ENCODE measurements around the gene ITPR2. TPM values are rescaled to one million over a fixed set of nuclear protein-coding genes. Genes with fewer than 3 reads are reported as not detected.
A peak's percentile ranks its signal among the peaks of the same experiment; 100 is the strongest.
"Not testable (repeated sequence)": the region's sequence is repeated elsewhere in the genome, so short reads cannot be mapped to it uniquely, and the experiment has no call there.

The ITPR2 gene
- total RNA-seq, 1 donor, result 77.7 TPM

DNA sequence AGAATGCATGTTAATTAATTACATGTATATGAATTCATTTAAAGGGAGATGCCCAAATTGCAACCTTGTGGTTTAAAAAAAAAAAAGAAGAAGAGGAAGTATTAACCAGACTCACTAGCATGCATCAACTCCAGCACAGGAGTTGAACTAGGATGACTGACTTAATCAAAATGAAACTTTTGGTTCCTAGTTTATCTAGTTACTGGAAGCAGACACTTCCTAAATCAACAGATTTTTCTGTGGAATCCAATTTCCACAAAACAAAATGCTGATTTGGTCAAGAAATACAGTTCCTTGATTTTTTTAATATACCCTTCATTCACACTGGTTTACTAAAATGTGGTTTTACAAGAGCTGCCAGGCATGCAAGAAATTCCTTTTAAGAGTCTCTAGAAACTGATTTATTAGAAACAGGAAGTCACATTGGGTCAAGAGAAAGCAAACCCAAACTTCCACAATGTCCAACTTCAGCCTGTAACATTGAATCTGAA is 41.6 kb downstream of the ITPR2 start:
- DNase-seq (ENCODE audit: low read depth), result peak; percentile 68
- no peak for TF ChIP-seq CTCF (IDR thresholded peaks at IDR 0.05; ENCODE audit: insufficient read depth, low read depth, low read length)
- H3K4me3 ChIP-seq (ENCODE audit: low read depth, low read length), result no peak overlapping the region

DNA sequence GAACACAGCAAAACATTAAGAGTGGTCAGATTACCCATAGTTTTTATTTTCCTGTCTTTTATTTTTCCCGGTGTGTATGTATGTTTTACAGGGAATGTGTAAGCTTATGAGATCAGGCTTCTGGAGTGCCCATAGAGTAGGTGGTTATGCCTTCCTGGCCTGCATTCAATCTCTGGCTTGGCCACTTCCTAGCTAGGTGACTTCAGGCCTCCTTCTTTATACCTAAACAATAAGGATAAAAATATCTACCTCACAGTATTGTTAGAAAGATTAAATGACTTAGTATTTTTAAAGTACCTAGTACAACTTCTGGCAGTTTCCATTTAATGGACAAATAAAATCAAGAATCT is 42.4 kb downstream of the ITPR2 start:
- H3K4me3 ChIP-seq (ENCODE audit: low read depth, low read length), result no peak overlapping the region
- peak; percentile 38 for DNase-seq (ENCODE audit: low read depth)
- no peak for TF ChIP-seq CTCF (IDR thresholded peaks at IDR 0.05; ENCODE audit: insufficient read depth, low read depth, low read length)

DNA sequence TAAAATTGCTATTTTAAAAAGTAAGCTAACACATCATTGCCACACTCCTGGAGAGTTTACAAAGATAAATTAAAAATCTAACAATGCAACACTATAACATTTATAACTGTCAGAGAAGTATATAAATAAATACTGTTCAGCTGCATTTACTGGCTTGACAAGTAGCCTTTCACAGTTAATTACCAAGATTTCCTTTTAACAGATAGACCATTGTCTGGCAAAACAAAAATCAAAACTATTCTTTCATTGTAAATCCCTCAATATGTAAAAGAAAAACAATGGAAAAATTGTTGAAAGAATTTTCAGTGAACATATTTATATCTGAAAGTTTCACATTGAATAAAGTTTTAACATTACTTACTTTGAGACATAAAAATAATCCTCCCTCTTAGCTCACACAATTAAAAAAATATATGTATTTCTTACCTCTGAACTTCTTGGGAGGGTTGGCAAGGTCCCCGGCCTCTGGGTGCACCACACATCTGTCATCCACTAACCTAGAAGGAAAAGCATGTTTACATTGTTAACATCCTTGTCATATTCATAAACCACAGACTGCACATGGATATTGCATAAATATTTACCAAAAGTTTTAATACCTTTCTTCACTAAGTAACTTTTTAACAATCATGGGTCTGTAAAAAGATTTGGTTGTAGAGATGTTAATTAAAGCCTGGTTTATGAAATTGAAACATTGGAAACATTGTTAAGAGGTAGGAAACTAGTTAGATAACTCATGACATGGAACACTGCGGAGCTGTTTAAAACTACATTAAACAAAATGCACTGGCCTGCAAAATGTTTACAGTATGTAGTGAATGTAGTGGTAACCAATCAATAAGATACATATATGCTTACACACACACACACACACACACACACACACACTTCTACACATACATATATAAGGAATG is 43.0 kb downstream of the ITPR2 start:
- peak; percentile 87 for DNase-seq (ENCODE audit: low read depth)
- H3K4me3 ChIP-seq (ENCODE audit: low read depth, low read length), result no peak overlapping the region
- no peak for TF ChIP-seq CTCF (IDR thresholded peaks at IDR 0.05; ENCODE audit: insufficient read depth, low read depth, low read length)

DNA sequence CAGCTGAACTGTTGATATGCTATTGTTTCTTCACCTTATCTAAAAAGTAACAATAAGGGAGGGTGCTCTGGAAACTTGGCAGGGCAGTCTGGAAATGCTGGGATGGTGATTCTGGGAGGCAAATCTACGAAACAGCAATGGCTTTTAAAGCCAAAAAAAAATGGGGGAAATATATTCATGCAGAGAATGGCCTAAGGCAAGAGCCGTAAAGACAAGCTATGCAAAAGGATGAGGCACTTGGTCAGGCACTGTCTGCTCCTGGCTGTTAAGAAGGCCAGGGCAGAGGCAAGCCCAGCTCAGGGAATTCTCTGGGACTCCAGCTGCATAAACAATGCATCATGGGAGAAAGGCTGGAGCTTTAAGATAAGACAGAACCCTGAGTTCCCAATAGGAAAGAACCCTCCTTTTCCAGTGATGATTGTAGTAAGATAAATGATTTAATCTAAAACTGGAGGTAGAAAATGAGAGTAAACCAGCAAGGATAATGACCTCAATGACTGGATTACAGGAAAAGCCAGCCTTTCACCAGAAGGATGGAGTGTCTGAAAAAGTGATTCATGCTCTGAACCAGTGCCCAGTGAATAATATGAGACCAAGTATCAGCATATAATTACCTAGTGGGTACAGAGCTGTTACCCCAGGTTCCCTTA is 46.0 kb downstream of the ITPR2 start:
- no peak overlapping the region for H3K4me3 ChIP-seq (ENCODE audit: low read depth, low read length)
- TF ChIP-seq CTCF (IDR thresholded peaks at IDR 0.05; ENCODE audit: insufficient read depth, low read depth, low read length), result no peak
- DNase-seq (ENCODE audit: low read depth), result peak; percentile 83

DNA sequence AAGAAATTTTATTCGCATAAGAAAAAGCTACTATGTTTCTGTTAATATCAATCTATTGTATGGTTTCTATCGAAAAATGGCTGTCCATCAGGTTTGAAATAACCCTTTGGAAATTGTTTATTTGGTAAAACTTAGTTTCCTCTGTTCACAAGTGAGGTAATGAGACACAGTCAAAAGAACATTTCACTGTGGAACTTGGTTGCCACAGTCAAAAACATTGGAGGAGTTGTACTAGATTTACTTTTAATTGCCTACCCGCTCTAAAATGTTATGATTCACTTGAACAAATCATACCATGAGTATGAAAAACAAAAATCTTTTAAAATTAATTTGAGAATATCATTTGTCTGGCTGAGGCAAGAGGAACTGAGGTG is 46.5 kb downstream of the ITPR2 start:
- DNase-seq (ENCODE audit: low read depth), result peak; percentile 39
- no peak overlapping the region for H3K4me3 ChIP-seq (ENCODE audit: low read depth, low read length)
- no peak for TF ChIP-seq CTCF (IDR thresholded peaks at IDR 0.05; ENCODE audit: insufficient read depth, low read depth, low read length)

- DNase-seq (ENCODE audit: low read depth); H3K4me3 ChIP-seq (ENCODE audit: low read depth, low read length): not testable (repeated sequence)
Measured at GRCh38 chr12:26783816-26784379, 49.1 kb downstream of the ITPR2 start.

DNA sequence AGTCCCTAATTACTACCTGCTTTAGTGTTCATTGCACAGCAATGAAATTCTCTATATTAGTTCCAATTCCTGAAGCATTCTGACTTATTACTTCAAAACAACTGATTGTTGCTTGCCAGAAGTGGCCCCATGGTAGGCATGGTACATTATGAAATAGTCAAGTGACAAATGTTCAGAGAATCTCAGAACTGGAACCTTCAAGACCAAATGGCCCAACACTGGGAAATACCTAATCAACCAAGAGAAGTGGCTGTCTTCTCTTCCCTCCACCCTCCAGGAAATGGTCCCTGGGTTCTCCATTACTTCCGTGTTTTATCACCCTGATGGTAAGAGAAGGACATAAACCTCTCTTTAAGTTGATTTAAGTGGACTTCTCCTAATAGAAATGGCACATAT is 49.9 kb downstream of the ITPR2 start:
- TF ChIP-seq CTCF (IDR thresholded peaks at IDR 0.05; ENCODE audit: insufficient read depth, low read depth, low read length), result no peak
- H3K4me3 ChIP-seq (ENCODE audit: low read depth, low read length), result no peak overlapping the region
- DNase-seq (ENCODE audit: low read depth), result no peak

All from fibroblast of villous mesenchyme (primary cell).